NCI-H2029 (cell line): Measurements from ENCODE around the gene RSPO3.

ENCODE experiments used
- DNase-seq: peaks from one replicate; lab custom pipeline; 2025; lab: John Stamatoyannopoulos, UW

Gene RSPO3

GRCh38 chr6:127162836-127163235 is 44.4 kb downstream of the RSPO3 start:
- DNase-seq, result no peak

- no peak for DNase-seq
Observed at GRCh38 chr6:127164036-127164435, 45.6 kb downstream of the RSPO3 start.

- DNase-seq, result no peak
Observed at GRCh38 chr6:127164565-127164964, 46.1 kb downstream of the RSPO3 start.

GRCh38 chr6:127173156-127173940 is 54.9 kb downstream of the RSPO3 start:
- DNase-seq, result no peak

GRCh38 chr6:127176146-127176545 is 57.7 kb downstream of the RSPO3 start:
- no peak for DNase-seq

GRCh38 chr6:127177030-127177922 is 58.8 kb downstream of the RSPO3 start:
- DNase-seq, result no peak

- DNase-seq, result no peak
Observed at GRCh38 chr6:127177923-127178231, 59.4 kb downstream of the RSPO3 start.

GRCh38 chr6:127178746-127179145 is 60.3 kb downstream of the RSPO3 start:
- DNase-seq, result no peak

GRCh38 chr6:127180426-127180825 is 62.0 kb downstream of the RSPO3 start:
- no peak for DNase-seq

- DNase-seq, result no peak
Observed at GRCh38 chr6:127182501-127182900, 64.0 kb downstream of the RSPO3 start.

- no peak for DNase-seq
Observed at GRCh38 chr6:127185437-127185995, 67.0 kb downstream of the RSPO3 start.

- no peak for DNase-seq
Observed at GRCh38 chr6:127186889-127187288, 68.4 kb downstream of the RSPO3 start.

GRCh38 chr6:127188744-127189143 is 70.3 kb downstream of the RSPO3 start:
- no peak for DNase-seq

GRCh38 chr6:127190552-127190951 is 72.1 kb downstream of the RSPO3 start:
- peak; percentile 2 for DNase-seq

GRCh38 chr6:127191716-127192115 is 73.2 kb downstream of the RSPO3 start:
- no peak for DNase-seq

- no peak for DNase-seq
Observed at GRCh38 chr6:127192911-127193541, 74.6 kb downstream of the RSPO3 start.

GRCh38 chr6:127195833-127196232 is 77.4 kb downstream of the RSPO3 start:
- DNase-seq, result no peak

GRCh38 chr6:127198549-127198948 is 80.1 kb downstream of the RSPO3 start:
- DNase-seq, result no peak

GRCh38 chr6:127199470-127199869 is 81.0 kb downstream of the RSPO3 start:
- no peak for DNase-seq

GRCh38 chr6:127200114-127200513 is 81.6 kb downstream of the RSPO3 start:
- DNase-seq, result no peak

- DNase-seq, result no peak
Observed at GRCh38 chr6:127201321-127201720, 82.8 kb downstream of the RSPO3 start.

- no peak for DNase-seq
Observed at GRCh38 chr6:127202676-127203075, 84.2 kb downstream of the RSPO3 start.

- DNase-seq, result no peak
Observed at GRCh38 chr6:127204281-127204680, 85.8 kb downstream of the RSPO3 start.
